Endothelial cell of umbilical vein (primary cell): ENCODE results near the gene RHOV. TPM values are rescaled to one million over a fixed set of nuclear protein-coding genes. Genes with fewer than 3 reads are reported as not detected.

Experiments
- BruUV-seq: library from RNA; stranded (reverse); fragments of 400-500 nt; replicated peaks from 2 replicates; lab custom pipeline; 2021; lab: Mats Ljungman, UMichigan
- CTCF ChIA-PET: fragments of 300-600, 350-600 bp; sonication (Branson Sonifier 250); formaldehyde crosslinking; loops from one replicate; lab custom pipeline; 2021; ENCODE audit warnings: antibody characterized with exemption, inconsistent platforms; lab: Charles Lee
- POLR2A ChIA-PET: fragments of 300-600, 350-600 bp; sonication (Branson Sonifier 250); formaldehyde crosslinking; loops from one replicate; lab custom pipeline; 2021; ENCODE audit warnings: antibody characterized with exemption, inconsistent platforms; lab: Charles Lee
- DNase-seq: peaks from one replicate; pipeline ENCODE4 v3.0.0-alpha.2; 2011; ENCODE audit warnings: low read depth, low spot score
- FAIRE-seq: peaks from 2 replicates; lab custom pipeline; 2011; peaks lifted over from hg19 to GRCh38; lab: Jason Lieb, UNC
- H2AFZ ChIP-seq: 2 replicates; pipeline ENCODE4 v1.6.0; 2012; ENCODE audit warnings: low read depth, low read length, control low read depth, inconsistent platforms
- H3K27ac ChIP-seq: 2 replicates; pipeline ENCODE4 v1.5.1; 2011; ENCODE audit warnings: low read depth, mild to moderate bottlenecking, control low read depth, low read length, moderate library complexity; ENCODE audit not compliant: insufficient read depth
- H3K27me3 ChIP-seq, 2 experiments: 2 replicates each; pipeline versions ENCODE4 v1.6.0 to v1.6.1; 2011; ENCODE audit warnings: low read length in 2 of 2, mixed read lengths in 1 of 2; ENCODE audit not compliant: control insufficient read depth in 2 of 2, insufficient read depth in 2 of 2
- H3K36me3 ChIP-seq, 2 experiments: 2 replicates in 1 of 2; 3 replicates in 1 of 2; pipeline ENCODE4 v1.5.1; 2011; ENCODE audit warnings: low read length in 2 of 2, mild to moderate bottlenecking in 1 of 2, moderate library complexity in 1 of 2; ENCODE audit not compliant: control insufficient read depth in 2 of 2, insufficient read depth in 2 of 2; ENCODE audit errors: extremely low read depth in 1 of 2
- H3K4me1 ChIP-seq: 3 replicates; pipeline ENCODE4 v1.5.1; 2011; ENCODE audit warnings: mild to moderate bottlenecking, low read length; ENCODE audit not compliant: control insufficient read depth, insufficient read depth; ENCODE audit errors: extremely low read depth
- H3K4me2 ChIP-seq: 2 replicates; pipeline ENCODE4 v1.6.1; 2011; ENCODE audit warnings: low read length, control low read depth, mixed read lengths; ENCODE audit not compliant: insufficient read depth
- H3K4me3 ChIP-seq, 3 experiments: fragments of 200-600 bp in 1 of 3; sonication (generic), shearing (Covaris generic) in 1 of 3; replicated peaks in 1 of 3; 2 replicates each; pipeline ENCODE4 v1.5.1; 2011 to 2016; ENCODE audit warnings: control low read depth in 3 of 3, low read length in 3 of 3, mild to moderate bottlenecking in 2 of 3, inconsistent platforms in 1 of 3, low read depth in 1 of 3, moderate library complexity in 1 of 3; ENCODE audit not compliant: insufficient read depth in 1 of 3
- H3K79me2 ChIP-seq: 2 replicates; pipeline ENCODE4 v1.6.0; 2012; ENCODE audit warnings: low read length, inconsistent platforms; ENCODE audit not compliant: control insufficient read depth, insufficient read depth
- H3K9ac ChIP-seq: replicated peaks from 2 replicates; pipeline ENCODE3; 2011; ENCODE audit warnings: low read length, control low read depth; ENCODE audit not compliant: insufficient read depth; ENCODE audit errors: extremely low read depth
- H3K9me1 ChIP-seq: replicated peaks from 3 replicates; pipeline ENCODE4 v1.6.0; 2011; ENCODE audit warnings: mild to moderate bottlenecking, low read length; ENCODE audit not compliant: control insufficient read depth, insufficient read depth; ENCODE audit errors: extremely low read depth
- H3K9me3 ChIP-seq: replicated peaks from 2 replicates; pipeline ENCODE4 v1.5.1; 2012; ENCODE audit warnings: low read length, inconsistent platforms; ENCODE audit not compliant: control insufficient read depth, insufficient read depth
- H4K20me1 ChIP-seq: replicated peaks from 2 replicates; pipeline ENCODE3; 2011; ENCODE audit warnings: mild to moderate bottlenecking, low read length; ENCODE audit not compliant: control insufficient read depth, insufficient read depth; ENCODE audit errors: extremely low read depth
- EZH2 ChIP-seq: IDR thresholded peaks from 2 replicates; pipeline ENCODE4 v1.6.1; 2012; ENCODE audit warnings: borderline replicate concordance, low read depth, mild to moderate bottlenecking, moderate library complexity, low read length, inconsistent platforms; ENCODE audit not compliant: severe bottlenecking
- FOS ChIP-seq: IDR thresholded peaks from 2 replicates; pipeline ENCODE4 v1.6.1; 2011; ENCODE audit warnings: mild to moderate bottlenecking, low read length, moderate library complexity, borderline replicate concordance; ENCODE audit not compliant: insufficient read depth
- GATA2 ChIP-seq: IDR thresholded peaks from 2 replicates; pipeline ENCODE4 v1.7.0; 2011; ENCODE audit warnings: low read depth, mild to moderate bottlenecking, moderate library complexity, mixed read lengths, low read length; ENCODE audit not compliant: insufficient read length, insufficient read depth
- JUN ChIP-seq: IDR thresholded peaks from 2 replicates; pipeline ENCODE4 v1.6.1; 2011; ENCODE audit warnings: borderline replicate concordance, low read depth; ENCODE audit not compliant: insufficient read length, insufficient read depth
- MAX ChIP-seq: IDR thresholded peaks from 2 replicates; pipeline ENCODE4 v1.6.1; 2011; ENCODE audit not compliant: insufficient read depth, insufficient read length
- MYC ChIP-seq: IDR thresholded peaks from one replicate; pipeline ENCODE4 v1.6.1; 2011; ENCODE audit warnings: mild to moderate bottlenecking, low read depth, low read length
- POLR2A ChIP-seq: IDR thresholded peaks from 2 replicates; pipeline ENCODE4 v1.6.1; 2012; ENCODE audit warnings: low read depth, mild to moderate bottlenecking, control low read depth, low read length
- POLR2AphosphoS5 ChIP-seq: IDR thresholded peaks from 2 replicates; pipeline ENCODE4 v1.6.1; 2012; ENCODE audit warnings: low read depth, mild to moderate bottlenecking, control low read depth, low read length, moderate library complexity; ENCODE audit not compliant: insufficient read depth
- dilution Hi-C: fragments of 300-500 bp; cut with MboI; formaldehyde crosslinking; loops from one replicate; pipeline ENCODE4 v1.15.0; 2019; ENCODE audit warnings: low sequenced_read_pairs; ENCODE audit not compliant: extremely low pct_ligation_motif_present
- intact Hi-C: fragments of 100-400 bp; cut with micrococcal nuclease; formaldehyde crosslinking; loops from one replicate; pipeline ENCODE4 v1.10.0; 2022
- polyA plus RNA-seq, 4 experiments: library from polyadenylated mRNA; depleted of rRNA in 3 of 4; stranded (reverse) in 3 of 4; unstranded in 1 of 4; fragments of >200 nt; gene quantifications; 2 replicates each; pipeline versions ENCODE4 v1.2.1 to v1.2.3, GENCODE V29; 2011 to 2012; ENCODE audit warnings: missing spikeins in 1 of 4
- total RNA-seq: library from RNA; stranded (reverse); gene quantifications from 2 replicates; pipeline ENCODE4 v1.2.3, GENCODE V29; 2021
- TF ChIP-seq, protein P1 (sequence below), 2 donors: IDR thresholded peaks; 1 replicate in 1 of 2; 2 replicates in 1 of 2; pipeline ENCODE4 v1.5.1; 2011; ENCODE audit warnings: low read length in 2 of 2, mild to moderate bottlenecking in 2 of 2, moderate library complexity in 2 of 2, control low read depth in 1 of 2, inconsistent platforms in 1 of 2, low read depth in 1 of 2; ENCODE audit not compliant: insufficient read depth in 1 of 2; ENCODE audit errors: extremely low read depth in 1 of 2

RHOV gene
- total and polyA plus RNA-seq, 2 donors (not counting 3 experiments of a cell fraction or from before 2014, with no cell fraction given): 0.15 to 0.20 TPM

DNA sequence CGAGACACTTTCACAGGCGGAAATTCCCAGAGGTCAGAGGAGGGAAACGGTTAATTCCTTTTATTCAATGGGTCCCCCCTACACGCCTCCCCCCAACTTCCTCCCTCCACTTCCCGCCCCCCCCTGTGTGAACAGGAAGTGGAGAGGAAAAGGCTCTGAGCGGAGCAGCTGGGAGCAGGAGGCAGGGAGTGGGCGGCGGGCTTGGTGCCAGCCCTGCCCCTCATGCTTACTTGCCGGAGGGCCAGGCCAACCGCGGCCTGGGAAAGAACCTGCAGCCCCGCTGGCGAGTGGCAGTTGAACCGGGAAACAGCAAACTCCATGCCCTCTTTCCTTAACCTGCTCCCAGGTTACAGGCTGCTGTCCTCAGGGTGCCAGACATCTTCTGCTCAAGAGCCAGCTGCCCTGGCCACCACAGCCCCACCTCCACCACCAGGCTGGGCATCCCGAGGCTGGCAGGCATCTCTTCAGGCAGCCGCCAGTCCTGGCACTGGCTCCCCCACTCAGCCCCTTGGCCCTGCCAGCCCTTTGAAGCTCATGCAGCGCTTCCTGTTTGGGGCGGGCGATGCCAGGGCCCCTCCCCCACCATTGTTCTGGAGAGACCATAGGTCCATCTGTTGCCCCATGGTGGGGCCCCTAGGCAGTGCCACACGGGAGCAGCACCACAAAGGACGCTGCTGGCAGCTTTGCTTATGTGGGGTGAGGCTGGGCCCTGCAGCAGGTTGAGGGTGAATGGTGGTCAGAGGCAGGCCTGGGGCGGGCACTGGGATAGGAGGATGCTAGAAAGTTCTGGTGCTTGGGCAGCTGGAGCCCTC, 33.2 kb upstream of the RHOV start:
- Histone ChIP-seq H3K27ac (peak overlapping the region; percentile 88), H3K4me2 (peak overlapping the region; percentile 60), H2AFZ (peak overlapping the region; percentile 8), H3K4me1 (peaks cover 30% of the 10 kb centered on the region), H3K9me3 (no peaks in the 10 kb centered on the region), H4K20me1 (no peaks in the 10 kb centered on the region), H3K9me1 (no peaks in the 10 kb centered on the region), H3K9ac (peak overlapping the region; percentile 59), H3K36me3 (peaks cover 2 to 15% of the 10 kb centered on the region in 2 experiments), H3K4me3 (peak overlapping the region in 1 of 3 experiments; percentile 13), H3K79me2 (no peaks in the 10 kb centered on the region), H3K27me3 (no peaks in the 10 kb centered on the region)
- dilution Hi-C loops: loop anchor here (10.0 kb wide), 1 partner anchor 108 kb away; no protein-coding TSS in a partner anchor
- CTCF ChIA-PET: interaction anchor here (1.0 to 11.3 kb wide), 12 partner anchors 8 to 280 kb away, joined by 3 to 405 read pairs (median 26); partner anchors contain the start of genes CHAC1, DLL4 and VPS18
- DNase-seq (peak; percentile 89), FAIRE-seq (peak; percentile 71)
- BruUV-seq: no TSS peak
- POLR2A ChIA-PET: interaction anchor here (1.3 to 4.3 kb wide), 5 partner anchors 23 to 112 kb away, joined by 3 to 79 read pairs (median 7); partner anchors contain the start of genes CHAC1 and DLL4
- intact Hi-C loops: loop anchor here (1.0 to 2.0 kb wide), 10 partner anchors 11 to 426 kb away; partner anchors contain the start of genes CHAC1, CHP1, DLL4 and INO80
- TF ChIP-seq POLR2A (peak; percentile 21), JUN (no peak)

DNA sequence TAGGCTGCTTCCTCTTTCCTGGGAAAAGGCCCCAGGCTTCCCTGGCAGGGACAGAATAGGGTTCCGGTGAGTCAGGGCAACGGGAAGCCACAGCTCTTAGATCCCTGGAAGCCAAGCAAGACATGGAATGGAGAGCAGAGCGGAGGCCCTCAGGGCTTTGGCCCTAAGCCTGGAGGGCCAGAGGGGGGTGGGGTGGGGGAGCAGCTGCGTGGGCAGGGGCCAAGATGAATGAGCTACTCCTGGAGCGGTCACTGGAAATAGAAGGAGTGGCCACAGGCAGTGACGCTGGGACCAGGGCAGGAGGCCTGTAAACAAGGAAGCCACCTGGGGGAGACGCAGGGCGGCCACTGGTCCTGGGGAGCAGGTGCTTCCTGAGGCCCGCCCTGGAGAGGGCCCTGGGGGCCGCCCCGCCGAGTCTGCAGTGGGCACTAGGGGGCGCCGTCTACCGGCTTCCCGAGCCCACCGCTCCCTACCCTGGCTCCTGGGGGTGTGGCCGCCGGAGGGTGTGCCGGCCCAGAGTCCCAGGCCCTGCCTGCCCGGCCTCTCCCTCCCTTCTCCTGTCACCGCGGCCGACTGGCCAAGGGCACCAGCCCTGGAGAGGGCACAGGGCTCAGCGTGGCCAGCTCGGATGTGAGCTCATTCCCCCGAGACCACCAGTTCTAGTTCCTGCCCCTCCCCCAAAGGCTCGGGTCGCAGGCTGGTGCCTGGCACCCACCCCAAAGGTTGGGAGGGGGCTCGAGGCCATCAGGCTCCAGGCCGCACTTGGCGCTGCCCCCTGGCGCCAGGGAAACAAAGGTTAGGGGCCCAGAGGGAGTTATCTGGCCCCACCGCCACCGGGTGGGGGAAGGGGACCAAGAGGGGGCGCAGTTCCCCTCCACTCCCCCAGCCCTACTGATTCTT, 32.3 kb upstream of the RHOV start:
- peak; percentile 99 for FAIRE-seq
- Histone ChIP-seq H3K9me1 (no peaks in the 10 kb centered on the region), H3K27me3 (no peaks in the 10 kb centered on the region), H3K9me3 (no peaks in the 10 kb centered on the region), H3K4me3 (peak overlapping the region in 2 of 3 experiments; percentile 9 to 13), H3K27ac (peak overlapping the region; percentile 88), H3K36me3 (peaks cover 2 to 15% of the 10 kb centered on the region in 2 experiments), H2AFZ (peak overlapping the region; percentile 2), H3K4me2 (peak overlapping the region; percentile 60), H4K20me1 (no peaks in the 10 kb centered on the region), H3K79me2 (no peaks in the 10 kb centered on the region), H3K9ac (peak overlapping the region; percentile 59), H3K4me1 (peaks cover 30% of the 10 kb centered on the region)
- intact Hi-C loops (loop anchor here (1.0 to 2.0 kb wide), 10 partner anchors 12 to 426 kb away; partner anchors contain the start of genes CHAC1, CHP1, DLL4 and INO80), dilution Hi-C loops (loop anchor here (10.0 kb wide), 1 partner anchor 108 kb away; no protein-coding TSS in a partner anchor)
- ChIA-PET POLR2A (interaction anchor here (0.6 to 4.3 kb wide), 12 partner anchors 9 to 638 kb away, joined by 3 to 79 read pairs (median 4); partner anchors contain the start of genes CHAC1, DLL4, INO80 and RPAP1), CTCF (interaction anchor here (0.6 to 11.3 kb wide), 28 partner anchors 9 to 426 kb away, joined by 3 to 405 read pairs (median 4); partner anchors contain the start of genes CHAC1, DLL4, INO80 and NUSAP1)
- TF ChIP-seq, protein P1, sequence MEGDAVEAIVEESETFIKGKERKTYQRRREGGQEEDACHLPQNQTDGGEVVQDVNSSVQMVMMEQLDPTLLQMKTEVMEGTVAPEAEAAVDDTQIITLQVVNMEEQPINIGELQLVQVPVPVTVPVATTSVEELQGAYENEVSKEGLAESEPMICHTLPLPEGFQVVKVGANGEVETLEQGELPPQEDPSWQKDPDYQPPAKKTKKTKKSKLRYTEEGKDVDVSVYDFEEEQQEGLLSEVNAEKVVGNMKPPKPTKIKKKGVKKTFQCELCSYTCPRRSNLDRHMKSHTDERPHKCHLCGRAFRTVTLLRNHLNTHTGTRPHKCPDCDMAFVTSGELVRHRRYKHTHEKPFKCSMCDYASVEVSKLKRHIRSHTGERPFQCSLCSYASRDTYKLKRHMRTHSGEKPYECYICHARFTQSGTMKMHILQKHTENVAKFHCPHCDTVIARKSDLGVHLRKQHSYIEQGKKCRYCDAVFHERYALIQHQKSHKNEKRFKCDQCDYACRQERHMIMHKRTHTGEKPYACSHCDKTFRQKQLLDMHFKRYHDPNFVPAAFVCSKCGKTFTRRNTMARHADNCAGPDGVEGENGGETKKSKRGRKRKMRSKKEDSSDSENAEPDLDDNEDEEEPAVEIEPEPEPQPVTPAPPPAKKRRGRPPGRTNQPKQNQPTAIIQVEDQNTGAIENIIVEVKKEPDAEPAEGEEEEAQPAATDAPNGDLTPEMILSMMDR (IDR thresholded peaks at IDR 0.05; ENCODE audit: extremely low read depth in 1 of 2, insufficient read depth in 1 of 2, low read depth in 1 of 2, low read length in 2 of 2): peak; percentile 89 to 99
- TF ChIP-seq EZH2: no peak
- TF ChIP-seq GATA2: no peak
- TF ChIP-seq JUN: peak; percentile 64
- peak; percentile 2 for TF ChIP-seq MAX
- peak; percentile 98 for TF ChIP-seq POLR2AphosphoS5
- peak; percentile 73 for TF ChIP-seq FOS
- TF ChIP-seq MYC: no peak
- peak; percentile 67 for TF ChIP-seq POLR2A
- peak; percentile 98 for DNase-seq
- TSS peak; percentile 50 for BruUV-seq
